ENCODE measurements around the gene SERPINB1. TPM values are rescaled to one million over a fixed set of nuclear protein-coding genes. Genes with fewer than 3 reads are reported as not detected.

Gene SERPINB1
- total and polyA plus RNA-seq, 9 of the 15 experiments (the other 6 are each of a cell fraction or from before 2014, with no cell fraction given): 33.9 to 108 (median 63.8) TPM

DNA sequence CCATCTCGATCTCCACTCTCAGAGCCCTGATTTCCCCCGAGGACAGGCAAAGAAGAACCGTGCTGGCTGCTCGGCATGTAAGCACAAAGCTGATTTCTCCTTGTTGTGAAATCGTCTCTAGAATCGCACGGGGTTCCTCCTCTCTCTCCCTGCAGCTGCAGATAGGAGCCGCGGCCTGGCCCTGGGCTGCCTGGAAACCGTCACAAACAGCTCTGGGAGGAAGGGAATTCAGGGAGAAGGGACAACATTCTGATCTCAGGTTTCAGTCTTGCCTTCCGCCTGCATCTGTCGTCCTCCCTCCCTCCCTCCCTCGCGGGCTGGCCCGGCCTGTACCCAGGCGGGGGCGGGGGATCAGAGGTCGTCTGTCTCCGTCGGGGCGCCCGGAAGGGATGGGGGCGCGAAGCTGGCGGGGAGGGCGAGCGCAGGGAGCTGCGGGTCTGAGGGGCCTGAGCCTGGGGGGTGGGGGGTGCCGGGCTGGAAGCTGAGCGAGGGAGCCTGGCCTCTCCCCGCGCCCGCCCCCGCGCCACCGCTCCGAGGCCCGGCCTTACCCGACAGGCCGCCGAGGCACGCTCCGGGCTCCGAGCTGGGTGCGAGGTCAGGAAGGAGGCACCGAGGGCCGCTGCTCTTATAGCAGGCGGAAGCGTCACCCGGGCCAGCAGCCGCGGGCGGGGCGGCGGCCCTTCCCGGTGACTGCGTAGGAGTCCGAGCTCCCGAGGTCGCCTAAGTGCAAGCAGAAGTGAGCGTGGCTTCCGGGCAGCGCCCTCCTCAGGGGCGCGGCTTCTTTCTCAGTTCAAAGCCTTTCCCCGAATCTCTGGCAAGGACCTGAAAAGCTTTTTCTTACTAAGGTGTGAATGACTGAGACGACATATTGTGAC is at the start of gene SERPINB1 (continued):
- TF ChIP-seq, protein P1, sequence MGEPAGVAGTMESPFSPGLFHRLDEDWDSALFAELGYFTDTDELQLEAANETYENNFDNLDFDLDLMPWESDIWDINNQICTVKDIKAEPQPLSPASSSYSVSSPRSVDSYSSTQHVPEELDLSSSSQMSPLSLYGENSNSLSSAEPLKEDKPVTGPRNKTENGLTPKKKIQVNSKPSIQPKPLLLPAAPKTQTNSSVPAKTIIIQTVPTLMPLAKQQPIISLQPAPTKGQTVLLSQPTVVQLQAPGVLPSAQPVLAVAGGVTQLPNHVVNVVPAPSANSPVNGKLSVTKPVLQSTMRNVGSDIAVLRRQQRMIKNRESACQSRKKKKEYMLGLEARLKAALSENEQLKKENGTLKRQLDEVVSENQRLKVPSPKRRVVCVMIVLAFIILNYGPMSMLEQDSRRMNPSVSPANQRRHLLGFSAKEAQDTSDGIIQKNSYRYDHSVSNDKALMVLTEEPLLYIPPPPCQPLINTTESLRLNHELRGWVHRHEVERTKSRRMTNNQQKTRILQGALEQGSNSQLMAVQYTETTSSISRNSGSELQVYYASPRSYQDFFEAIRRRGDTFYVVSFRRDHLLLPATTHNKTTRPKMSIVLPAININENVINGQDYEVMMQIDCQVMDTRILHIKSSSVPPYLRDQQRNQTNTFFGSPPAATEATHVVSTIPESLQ (CRISPR knock-in tag; IDR thresholded peaks at IDR 0.05): 0 out of 2 replicates have a peak, but pooled peaks have one; percentile 51
- TF ChIP-seq ZSCAN29 (IDR thresholded peaks at IDR 0.05) (no peak), MYC (IDR thresholded peaks at IDR 0.05; ENCODE audit: low read depth, low read length) (peak; percentile 79), MYC (CRISPR knock-in tag; IDR thresholded peaks at IDR 0.05; ENCODE audit: borderline replicate concordance, low read depth) (no peak), CBFA2T2 (conservative IDR thresholded peaks at IDR 0.05) (peak; percentile 65), NR4A1 (CRISPR knock-in tag; IDR thresholded peaks at IDR 0.05) (no peak), NR4A1 (tag; IDR thresholded peaks at IDR 0.05) (no peak), ZNF197 (CRISPR knock-in tag; IDR thresholded peaks at IDR 0.05; ENCODE audit: low read depth) (peak; percentile 73; the same call in 1 of the 2 replicates), HMG20B (CRISPR knock-in tag; IDR thresholded peaks at IDR 0.05) (no peak), L3MBTL2 (IDR thresholded peaks at IDR 0.05) (peak; percentile 97), ZNF263 (CRISPR knock-in tag; IDR thresholded peaks at IDR 0.05; ENCODE audit: borderline replicate concordance) (peak; percentile 78), CBX3 (IDR thresholded peaks at IDR 0.05; ENCODE audit: borderline replicate concordance in 1 of 2, low read length in 2 of 2) (peak in 1 of 2 experiments; percentile 92; a peak in 2 of 3 replicates), TCF3 (CRISPR knock-in tag; IDR thresholded peaks at IDR 0.05) (peak; percentile 85), DDX20 (tag; IDR thresholded peaks at IDR 0.05; ENCODE audit: low read depth) (no peak), ATF1 (CRISPR knock-in tag; IDR thresholded peaks at IDR 0.05) (no peak), ATF1 (tag; IDR thresholded peaks at IDR 0.05) (peak; percentile 79), MXI1 (IDR thresholded peaks at IDR 0.05; ENCODE audit: low read depth, low read length) (0 out of 2 replicates have a peak, but pooled peaks have one; percentile 32), ZNF655 (CRISPR knock-in tag; IDR thresholded peaks at IDR 0.05) (no peak), TAL1 (IDR thresholded peaks at IDR 0.05) (peak; percentile 49; the same call in 1 of the 2 replicates), ZNF778 (CRISPR knock-in tag; IDR thresholded peaks at IDR 0.05) (no peak), FOXM1 (IDR thresholded peaks at IDR 0.05; ENCODE audit: low read depth) (no peak), FOXM1 (CRISPR knock-in tag; IDR thresholded peaks at IDR 0.05; ENCODE audit: low read depth) (peak; percentile 71; the same call in 1 of the 2 replicates), RNF2 (IDR thresholded peaks at IDR 0.05) (peak; percentile 95), ERF (CRISPR knock-in tag; IDR thresholded peaks at IDR 0.05) (no peak), ZBTB8A (IDR thresholded peaks at IDR 0.05; ENCODE audit: partially characterized antibody) (no peak)
- TF ChIP-seq, protein P2, sequence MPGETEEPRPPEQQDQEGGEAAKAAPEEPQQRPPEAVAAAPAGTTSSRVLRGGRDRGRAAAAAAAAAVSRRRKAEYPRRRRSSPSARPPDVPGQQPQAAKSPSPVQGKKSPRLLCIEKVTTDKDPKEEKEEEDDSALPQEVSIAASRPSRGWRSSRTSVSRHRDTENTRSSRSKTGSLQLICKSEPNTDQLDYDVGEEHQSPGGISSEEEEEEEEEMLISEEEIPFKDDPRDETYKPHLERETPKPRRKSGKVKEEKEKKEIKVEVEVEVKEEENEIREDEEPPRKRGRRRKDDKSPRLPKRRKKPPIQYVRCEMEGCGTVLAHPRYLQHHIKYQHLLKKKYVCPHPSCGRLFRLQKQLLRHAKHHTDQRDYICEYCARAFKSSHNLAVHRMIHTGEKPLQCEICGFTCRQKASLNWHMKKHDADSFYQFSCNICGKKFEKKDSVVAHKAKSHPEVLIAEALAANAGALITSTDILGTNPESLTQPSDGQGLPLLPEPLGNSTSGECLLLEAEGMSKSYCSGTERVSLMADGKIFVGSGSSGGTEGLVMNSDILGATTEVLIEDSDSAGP (CRISPR knock-in tag; IDR thresholded peaks at IDR 0.05): peak; percentile 24; the same call in 1 of the 2 replicates
